OCI-LY7 (cell line): ENCODE results near the gene AGK. TPM values are rescaled to one million over a fixed set of nuclear protein-coding genes. Genes with fewer than 3 reads are reported as not detected.

Experiments
- BruUV-seq: library from RNA; stranded (reverse); fragments of 400-500 nt; replicated peaks from 2 replicates; lab custom pipeline; 2021; lab: Mats Ljungman, UMichigan
- CTCF ChIA-PET: fragments of 300-600 bp; sonication (Branson Sonifier 250); formaldehyde crosslinking; loops from one replicate; lab custom pipeline; 2022; ENCODE audit warnings: antibody characterized with exemption; ENCODE audit not compliant: unreplicated experiment; lab: Charles Lee
- POLR2A ChIA-PET: fragments of 300-600 bp; sonication (Branson Sonifier 250); formaldehyde crosslinking; loops from one replicate; lab custom pipeline; 2022; ENCODE audit warnings: antibody characterized with exemption; lab: Charles Lee
- DNase-seq: peaks from one replicate; pipeline ENCODE4 v3.0.0-alpha.2; 2015; ENCODE audit warnings: low spot score
- H2AFZ ChIP-seq: fragments of 200-600 bp; sonication (generic), shearing (Covaris generic); 2 replicates; pipeline ENCODE4 v1.6.1; 2014; ENCODE audit warnings: mild to moderate bottlenecking, antibody characterized with exemption, low read length, moderate library complexity
- H3K27ac ChIP-seq: fragments of 200-600 bp; sonication (generic); 2 replicates; pipeline ENCODE4 v1.5.1; 2014; ENCODE audit warnings: mixed run types, low read depth, mild to moderate bottlenecking, moderate library complexity, low read length, inconsistent platforms; ENCODE audit not compliant: poor library complexity, severe bottlenecking
- H3K36me3 ChIP-seq: fragments of 200-600 bp; sonication (generic); 2 replicates; pipeline ENCODE4 v1.6.1; 2014; ENCODE audit warnings: mild to moderate bottlenecking, antibody characterized with exemption, low read length, moderate library complexity, mixed read lengths; ENCODE audit not compliant: insufficient read depth
- H3K4me1 ChIP-seq: fragments of 200-600 bp; sonication (generic); 2 replicates; pipeline ENCODE4 v1.5.1; 2014; ENCODE audit warnings: mild to moderate bottlenecking, low read length; ENCODE audit not compliant: insufficient read depth, poor library complexity, severe bottlenecking
- H3K4me2 ChIP-seq: fragments of 200-600 bp; sonication (generic); 2 replicates; pipeline ENCODE4 v1.6.1; 2014; ENCODE audit warnings: mild to moderate bottlenecking, low read length
- H3K4me3 ChIP-seq: fragments of 200-600 bp; sonication (generic); 2 replicates; pipeline ENCODE4 v1.5.1; 2014; ENCODE audit warnings: mild to moderate bottlenecking, low read depth, low read length; ENCODE audit not compliant: poor library complexity, severe bottlenecking
- H3K79me2 ChIP-seq: fragments of 200-600 bp; sonication (generic); 2 replicates; pipeline ENCODE4 v1.6.1; 2016; ENCODE audit warnings: low read depth, mild to moderate bottlenecking, low read length, moderate library complexity, mixed read lengths; ENCODE audit not compliant: insufficient read depth
- H3K9me2 ChIP-seq: fragments of 200-600 bp; sonication (generic); 2 replicates; pipeline ENCODE4 v1.6.1; 2016; ENCODE audit warnings: mild to moderate bottlenecking, low read length, mixed read lengths; ENCODE audit not compliant: insufficient read depth
- H3K9me3 ChIP-seq: fragments of 200-600 bp; sonication (generic); 2 replicates; pipeline ENCODE4 v1.6.1; 2014; ENCODE audit warnings: mild to moderate bottlenecking, mixed run types, low read length, mixed read lengths
- H4K20me1 ChIP-seq: fragments of 200-600 bp; sonication (generic); 2 replicates; pipeline ENCODE4 v1.6.1; 2014; ENCODE audit warnings: mild to moderate bottlenecking, antibody characterized with exemption, low read length, moderate library complexity, mixed read lengths; ENCODE audit not compliant: insufficient read depth
- CTCF ChIP-seq: fragments of 200-600 bp; sonication (generic); conservative IDR thresholded peaks from 2 replicates; pipeline ENCODE4 v1.5.1; 2014; ENCODE audit warnings: mild to moderate bottlenecking, antibody characterized with exemption, low read length, moderate library complexity, mixed read lengths
- EZH2phosphoT487 ChIP-seq: fragments of 200-600 bp; sonication (generic); IDR thresholded peaks from 2 replicates; pipeline ENCODE4 v1.6.1; 2018; ENCODE audit warnings: low read depth, borderline replicate concordance, mild to moderate bottlenecking, mixed run types, antibody characterized with exemption, low read length, moderate library complexity, mixed read lengths
- intact Hi-C: fragments of 100-400 bp; cut with micrococcal nuclease; formaldehyde crosslinking; loops from one replicate; pipeline ENCODE4 v1.10.0; 2022; ENCODE audit not compliant: unreplicated experiment
- total RNA-seq, 2 experiments: library from RNA; depleted of rRNA in 1 of 2; stranded (reverse); fragments of >200 nt in 1 of 2; shearing (Covaris generic) in 1 of 2; gene quantifications; 2 replicates each; pipeline ENCODE4 v1.2.3, GENCODE V29; 2014 to 2022

AGK gene
- total RNA-seq, 2 experiments from 2014 or later, result 31.2 to 33.6 TPM

- H3K79me2 ChIP-seq, result no peaks in the 10 kb centered on the region
- POLR2A ChIA-PET, result interaction anchor here (0.8 to 1.7 kb wide), 3 partner anchors 22 to 50 kb away, joined by 3 to 4 read pairs (median 3); no protein-coding TSS in a partner anchor
- peak; percentile 27 for DNase-seq
- no peak for TF ChIP-seq EZH2phosphoT487
- TF ChIP-seq CTCF, result no peak
- no TSS peak for BruUV-seq
- H4K20me1 ChIP-seq, result no peaks in the 10 kb centered on the region
- CTCF ChIA-PET, result interaction anchor here (1.1 kb wide), 1 partner anchor 13 kb away, joined by 9 read pairs; no protein-coding TSS in a partner anchor
- no peaks in the 10 kb centered on the region for H3K9me2 ChIP-seq
- no peak within 1 kb of the TSS for H3K27ac ChIP-seq
- H3K36me3 ChIP-seq, result no peaks in the 10 kb centered on the region
- H2AFZ ChIP-seq, result peak within 1 kb of the TSS; percentile 75
- peak within 1 kb of the TSS; percentile 76 for H3K4me3 ChIP-seq
- H3K4me2 ChIP-seq, result peak within 1 kb of the TSS; percentile 82
- no peaks in the 10 kb centered on the region for H3K9me3 ChIP-seq
- intact Hi-C loops, result loop anchor here (1.0 kb wide), 1 partner anchor 36 kb away; the partner anchor contains the start of gene SSBP1
- peaks cover 9% of the 10 kb centered on the region for H3K4me1 ChIP-seq
These were observed 150.9 kb downstream of the AGK start, which contains the start of gene DENND11 for GRCh38 chr7:141702047-141702567. Gene DENND11 (minus strand): TSS chr7:141702166. CDS start chr7:141702153, 13 bp downstream.

- ChIA-PET POLR2A (interaction anchor here (0.6 to 1.7 kb wide), 6 partner anchors 13 to 50 kb away, joined by 3 to 4 read pairs (median 3); no protein-coding TSS in a partner anchor), CTCF (interaction anchor here (1.1 kb wide), 1 partner anchor 12 kb away, joined by 9 read pairs; no protein-coding TSS in a partner anchor)
- H3K4me2 ChIP-seq, result no peak overlapping the region
- no peaks in the 10 kb centered on the region for H4K20me1 ChIP-seq
- no TSS peak for BruUV-seq
- peaks cover 9% of the 10 kb centered on the region for H3K4me1 ChIP-seq
- no peaks in the 10 kb centered on the region for H3K9me2 ChIP-seq
- H3K9me3 ChIP-seq, result no peaks in the 10 kb centered on the region
- no peak overlapping the region for H3K27ac ChIP-seq
- H3K79me2 ChIP-seq, result no peaks in the 10 kb centered on the region
- no peak overlapping the region for H3K4me3 ChIP-seq
- TF ChIP-seq CTCF (no peak), EZH2phosphoT487 (no peak)
- intact Hi-C loops, result loop anchor here (1.0 kb wide), 1 partner anchor 35 kb away; the partner anchor contains the start of gene SSBP1
- H3K36me3 ChIP-seq, result no peaks in the 10 kb centered on the region
- no peak for DNase-seq
- H2AFZ ChIP-seq, result no peak overlapping the region
These were observed 151.7 kb downstream of the AGK start for GRCh38 chr7:141702892-141703291.

GRCh38 chr7:141704112-141704511 lies 152.9 kb downstream of the AGK start:
- Histone ChIP-seq H3K79me2 (no peaks in the 10 kb centered on the region), H3K27ac (no peak overlapping the region), H4K20me1 (no peaks in the 10 kb centered on the region), H2AFZ (no peak overlapping the region), H3K4me2 (no peak overlapping the region), H3K9me2 (no peaks in the 10 kb centered on the region), H3K9me3 (no peaks in the 10 kb centered on the region), H3K36me3 (no peaks in the 10 kb centered on the region), H3K4me1 (peaks cover 9% of the 10 kb centered on the region), H3K4me3 (no peak overlapping the region)
- TF ChIP-seq EZH2phosphoT487 (no peak), CTCF (no peak)
- intact Hi-C loops, result no loop called here
- POLR2A ChIA-PET, result interaction anchor here (1.0 kb wide), 1 partner anchor 19 kb away, joined by 4 read pairs; no protein-coding TSS in a partner anchor
- DNase-seq, result no peak
- CTCF ChIA-PET, result no interaction called here
- no TSS peak for BruUV-seq
